ENCODE measurements around the gene TBX6.

Gene TBX6

GRCh38 chr16:30091474-30092372 lies at the start of gene TBX6:
TSS of gene TBX6 (minus strand) at chr16:30091924. CDS start at chr16:30091193, 731 bp downstream.
- DNase-seq (ENCODE audit: insufficient read length, low spot score) (peak; percentile 89), FAIRE-seq (no peak)
- peak; percentile 66 for TF ChIP-seq CTCF (IDR thresholded peaks at IDR 0.05; ENCODE audit: insufficient read depth, missing control alignments)

- no peak for TF ChIP-seq CTCF (IDR thresholded peaks at IDR 0.05; ENCODE audit: insufficient read depth, missing control alignments)
- DNase-seq (ENCODE audit: insufficient read length, low spot score) (no peak), FAIRE-seq (no peak)
Measured at GRCh38 chr16:30139583-30140481, 48.1 kb upstream of the TBX6 start.

- DNase-seq (ENCODE audit: insufficient read length, low spot score) (no peak), FAIRE-seq (no peak)
- TF ChIP-seq CTCF (IDR thresholded peaks at IDR 0.05; ENCODE audit: insufficient read depth, missing control alignments), result no peak
Measured at GRCh38 chr16:30137897-30138296, 46.2 kb upstream of the TBX6 start.

- TF ChIP-seq CTCF (IDR thresholded peaks at IDR 0.05; ENCODE audit: insufficient read depth, missing control alignments), result no peak
- DNase-seq (ENCODE audit: insufficient read length, low spot score) (no peak), FAIRE-seq (no peak)
Measured at GRCh38 chr16:30136971-30137605, 45.4 kb upstream of the TBX6 start.

GRCh38 chr16:30132591-30132990 lies 40.9 kb upstream of the TBX6 start:
- no peak for DNase-seq (ENCODE audit: insufficient read length, low spot score)
- no peak for FAIRE-seq
- TF ChIP-seq CTCF (IDR thresholded peaks at IDR 0.05; ENCODE audit: insufficient read depth, missing control alignments), result no peak

- TF ChIP-seq CTCF (IDR thresholded peaks at IDR 0.05; ENCODE audit: insufficient read depth, missing control alignments), result no peak
- FAIRE-seq (no peak), DNase-seq (ENCODE audit: insufficient read length, low spot score) (no peak)
Measured at GRCh38 chr16:30131869-30132475, 40.2 kb upstream of the TBX6 start.

All from D721Med (cell line).